ENCODE results near the gene IQCK.

GRCh38 chr16:19713697-19714096 lies 4.4 kb upstream of the IQCK start:
- no peak for TF ChIP-seq POLR2A (IDR thresholded peaks at IDR 0.05)
- TF ChIP-seq CTCF (IDR thresholded peaks at IDR 0.05): no peak
- no peak for TF ChIP-seq POLR2AphosphoS5 (IDR thresholded peaks at IDR 0.05)
